Measurements from ENCODE around the gene PLPPR3.
A peak's percentile ranks its signal among the peaks of the same experiment; 100 is the strongest.

The PLPPR3 gene

DNA sequence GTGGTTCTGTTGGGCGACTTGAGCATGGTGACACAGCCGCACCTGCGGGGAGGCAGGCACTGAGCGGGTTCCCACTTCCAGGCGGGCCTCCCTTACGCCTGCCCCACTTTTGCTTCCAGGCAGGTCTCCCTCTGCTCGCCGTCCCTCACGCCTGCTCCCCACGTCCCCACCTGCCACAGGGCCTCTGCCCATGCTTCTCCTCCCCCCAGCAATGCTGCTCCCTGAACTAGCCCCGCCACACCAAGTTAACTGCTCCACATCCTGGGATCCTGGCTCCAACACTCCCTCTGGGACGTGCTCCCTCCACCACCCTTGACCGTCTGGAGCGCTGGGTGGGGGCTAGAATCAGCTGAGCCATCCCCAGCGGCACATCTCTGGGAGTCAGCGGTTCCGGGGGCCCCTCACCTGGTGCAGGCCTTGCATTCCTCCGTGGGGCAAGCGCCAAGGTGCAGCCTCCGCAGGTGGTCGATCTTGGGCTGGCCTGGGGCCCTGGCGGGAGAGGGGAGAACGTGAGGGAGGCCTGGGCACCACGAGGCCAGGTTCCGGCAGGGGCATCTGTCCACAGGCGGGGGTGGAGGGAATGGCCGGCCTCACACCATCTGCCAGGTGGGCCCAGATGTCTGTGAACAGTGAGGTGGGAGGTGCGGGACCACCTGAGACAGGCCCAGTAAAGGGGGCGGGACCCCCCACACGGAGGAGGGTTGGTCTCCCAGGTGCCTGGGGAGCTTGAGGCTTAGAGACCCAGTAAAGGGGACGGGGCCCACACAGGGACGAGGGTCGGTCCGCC is 46.9 kb upstream of the PLPPR3 start:
- H3K36me3 ChIP-seq (replicated peaks in 1 of 2; ENCODE audit: control insufficient read depth in 2 of 2, insufficient read depth in 2 of 2, low read length in 2 of 2), result peaks cover 26 to 51% of the 10 kb centered on the region in 2 donors
- H3K9me3 ChIP-seq (replicated peaks in 1 of 2; ENCODE audit: control insufficient read depth in 2 of 2, insufficient read depth in 1 of 2, low read depth in 1 of 2, low read length in 2 of 2), result no peaks in the 10 kb centered on the region
- no peak overlapping the region for H4K91ac ChIP-seq (ENCODE audit: low read depth, low read length, poor library complexity)
- H3K4ac ChIP-seq (ENCODE audit: low read length), result no peak overlapping the region
- no peak overlapping the region for H2BK15ac ChIP-seq (ENCODE audit: low read length)
- no peak for DNase-seq (ENCODE audit: low spot score)
- H3K27ac ChIP-seq (replicated peaks; ENCODE audit: low read length), result no peak overlapping the region
- H3K23ac ChIP-seq (ENCODE audit: low read depth, low read length, poor library complexity), result peak overlapping the region; percentile 91
- H3K18ac ChIP-seq (ENCODE audit: low read length), result no peak overlapping the region
- no peak overlapping the region for H2BK5ac ChIP-seq (ENCODE audit: low read length)
- no peak overlapping the region for H2BK120ac ChIP-seq (ENCODE audit: low read depth, low read length)
- H3K4me1 ChIP-seq (ENCODE audit: control insufficient read depth in 2 of 2, insufficient read depth in 1 of 2, low read depth in 1 of 2, low read length in 2 of 2), result peaks cover 0 to 5% of the 10 kb centered on the region in 2 donors
- H3K14ac ChIP-seq (ENCODE audit: low read length), result no peak overlapping the region
- no peak overlapping the region for H3K4me2 ChIP-seq (ENCODE audit: insufficient read depth, low read length, poor library complexity, severe bottlenecking)
- peaks cover 4% of the 10 kb centered on the region for H3K79me1 ChIP-seq (ENCODE audit: low read depth, low read length)
- no peak overlapping the region for H3K4me3 ChIP-seq (ENCODE audit: low read length in 2 of 2)
- H2AFZ ChIP-seq (ENCODE audit: low read length), result no peak overlapping the region
- peak overlapping the region; percentile 82 for H4K8ac ChIP-seq (ENCODE audit: low read depth, low read length)
- no peak overlapping the region for H2AK5ac ChIP-seq (ENCODE audit: low read depth, low read length)
- no peaks in the 10 kb centered on the region for H3K27me3 ChIP-seq (ENCODE audit: control insufficient read depth in 3 of 3, insufficient read depth in 3 of 3, low read depth in 1 of 3, low read length in 3 of 3)
- no CpG with 5 or more reads among the region's 34 CpGs for WGBS, 2 donors (ENCODE audit: extremely low coverage in 2 of 2, insufficient read length in 2 of 2, insufficient replicate concordance in 1 of 2)
- no peak overlapping the region for H3K9ac ChIP-seq (ENCODE audit: low read depth, low read length, poor library complexity)
- no peak overlapping the region for H2BK12ac ChIP-seq (ENCODE audit: low read length)

DNA sequence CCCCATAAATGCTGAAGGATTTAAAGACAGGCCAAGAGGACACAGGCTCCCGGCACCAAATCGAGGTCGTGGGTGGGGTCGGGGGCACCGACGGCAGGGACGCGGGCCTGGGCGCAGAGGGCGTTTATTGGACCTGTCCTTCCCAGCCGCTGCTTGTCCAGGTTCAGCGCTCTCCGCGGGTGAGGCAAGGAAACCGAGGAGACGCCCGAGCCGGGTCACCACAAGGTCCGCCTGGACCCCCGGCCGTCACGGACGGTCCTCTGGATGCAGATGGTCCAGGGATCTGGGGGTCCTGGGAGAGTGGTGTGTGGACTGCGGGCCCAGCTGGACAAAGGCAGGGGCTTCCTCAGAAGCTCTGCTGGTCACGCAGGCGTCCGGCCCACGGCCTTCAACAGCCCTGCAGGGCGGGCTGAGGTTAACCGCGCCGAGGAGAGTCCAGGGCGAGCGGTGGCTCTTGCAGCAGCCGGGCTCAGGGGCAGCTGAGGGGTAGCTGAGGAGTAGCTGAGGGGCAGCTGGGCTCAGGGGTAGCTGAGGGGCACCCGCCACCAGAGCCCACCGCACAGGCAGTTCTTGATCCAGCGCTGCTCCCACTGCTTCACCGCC is 46.2 kb upstream of the PLPPR3 start:
- Histone ChIP-seq H3K23ac (ENCODE audit: low read depth, low read length, poor library complexity) (peak overlapping the region; percentile 91), H2BK120ac (ENCODE audit: low read depth, low read length) (no peak overlapping the region), H2AK5ac (ENCODE audit: low read depth, low read length) (no peak overlapping the region), H3K27me3 (ENCODE audit: control insufficient read depth in 3 of 3, insufficient read depth in 3 of 3, low read depth in 1 of 3, low read length in 3 of 3) (peaks cover 0 to 5% (median 2%) of the 10 kb centered on the region in 3 experiments), H3K36me3 (replicated peaks in 1 of 2; ENCODE audit: control insufficient read depth in 2 of 2, insufficient read depth in 2 of 2, low read length in 2 of 2) (peaks cover 22 to 47% of the 10 kb centered on the region in 2 donors), H2AFZ (ENCODE audit: low read length) (no peak overlapping the region), H3K4me2 (ENCODE audit: insufficient read depth, low read length, poor library complexity, severe bottlenecking) (no peak overlapping the region), H3K18ac (ENCODE audit: low read length) (no peak overlapping the region), H2BK12ac (ENCODE audit: low read length) (no peak overlapping the region), H3K14ac (ENCODE audit: low read length) (no peak overlapping the region), H3K9ac (ENCODE audit: low read depth, low read length, poor library complexity) (no peak overlapping the region), H3K4me1 (ENCODE audit: control insufficient read depth in 2 of 2, insufficient read depth in 1 of 2, low read depth in 1 of 2, low read length in 2 of 2) (peaks cover 0 to 5% of the 10 kb centered on the region in 2 donors), H2BK15ac (ENCODE audit: low read length) (no peak overlapping the region), H3K27ac (replicated peaks; ENCODE audit: low read length) (no peak overlapping the region), H4K8ac (ENCODE audit: low read depth, low read length) (no peak overlapping the region), H3K79me1 (ENCODE audit: low read depth, low read length) (peaks cover 1% of the 10 kb centered on the region), H3K9me3 (replicated peaks in 1 of 2; ENCODE audit: control insufficient read depth in 2 of 2, insufficient read depth in 1 of 2, low read depth in 1 of 2, low read length in 2 of 2) (peaks cover 0 to 3% of the 10 kb centered on the region in 2 donors), H4K91ac (ENCODE audit: low read depth, low read length, poor library complexity) (no peak overlapping the region), H3K4ac (ENCODE audit: low read length) (no peak overlapping the region), H2BK5ac (ENCODE audit: low read length) (no peak overlapping the region), H3K4me3 (ENCODE audit: low read length in 2 of 2) (no peak overlapping the region)
- DNase-seq (ENCODE audit: low spot score), result no peak
- no CpG with 5 or more reads among the region's 39 CpGs for WGBS, 2 donors (ENCODE audit: extremely low coverage in 2 of 2, insufficient read length in 2 of 2, insufficient replicate concordance in 1 of 2)

DNA sequence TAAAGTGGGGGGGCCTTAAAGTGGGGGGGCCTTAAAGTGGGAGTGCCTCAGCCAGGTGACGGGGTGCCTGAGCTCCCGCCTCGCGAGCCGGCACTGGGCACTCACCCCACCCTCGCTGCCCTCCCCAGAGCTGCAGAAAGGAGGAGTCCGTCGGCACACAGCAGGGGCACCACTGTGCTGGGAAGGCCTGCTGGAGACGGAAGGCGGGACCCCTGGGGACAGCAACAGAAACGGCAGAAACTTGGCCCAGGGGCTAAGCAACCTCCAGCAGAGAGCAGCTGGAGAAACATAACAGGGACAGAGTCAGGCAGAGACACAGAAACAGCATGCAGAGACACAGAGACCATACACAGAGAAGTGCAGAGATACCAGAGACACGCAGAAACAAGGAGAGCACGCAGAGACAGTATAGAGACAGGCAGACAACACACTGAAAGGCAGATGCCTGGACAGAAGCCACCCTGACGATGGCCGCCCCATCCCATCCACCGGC is 45.6 kb upstream of the PLPPR3 start:
- WGBS, 2 donors (ENCODE audit: extremely low coverage in 2 of 2, insufficient read length in 2 of 2, insufficient replicate concordance in 1 of 2), result no CpG with 5 or more reads among the region's 16 CpGs
- no peak overlapping the region for H4K8ac ChIP-seq (ENCODE audit: low read depth, low read length)
- H3K27ac ChIP-seq (replicated peaks; ENCODE audit: low read length), result no peak overlapping the region
- no peak overlapping the region for H3K4ac ChIP-seq (ENCODE audit: low read length)
- no peak overlapping the region for H3K4me3 ChIP-seq (ENCODE audit: low read length in 2 of 2)
- H3K4me1 ChIP-seq (ENCODE audit: control insufficient read depth in 2 of 2, insufficient read depth in 1 of 2, low read depth in 1 of 2, low read length in 2 of 2), result peaks cover 0 to 5% of the 10 kb centered on the region in 2 donors
- H3K18ac ChIP-seq (ENCODE audit: low read length), result peak overlapping the region; percentile 67
- peaks cover 22 to 47% of the 10 kb centered on the region in 2 donors for H3K36me3 ChIP-seq (replicated peaks in 1 of 2; ENCODE audit: control insufficient read depth in 2 of 2, insufficient read depth in 2 of 2, low read length in 2 of 2)
- no peak overlapping the region for H3K23ac ChIP-seq (ENCODE audit: low read depth, low read length, poor library complexity)
- no peak overlapping the region for H2AFZ ChIP-seq (ENCODE audit: low read length)
- no peak overlapping the region for H3K4me2 ChIP-seq (ENCODE audit: insufficient read depth, low read length, poor library complexity, severe bottlenecking)
- H3K27me3 ChIP-seq (ENCODE audit: control insufficient read depth in 3 of 3, insufficient read depth in 3 of 3, low read depth in 1 of 3, low read length in 3 of 3), result peaks cover 0 to 10% (median 4%) of the 10 kb centered on the region in 3 experiments
- H2AK5ac ChIP-seq (ENCODE audit: low read depth, low read length), result no peak overlapping the region
- no peak overlapping the region for H2BK15ac ChIP-seq (ENCODE audit: low read length)
- no peak for DNase-seq (ENCODE audit: low spot score)
- peak overlapping the region; percentile 77 for H3K9ac ChIP-seq (ENCODE audit: low read depth, low read length, poor library complexity)
- H3K9me3 ChIP-seq (replicated peaks in 1 of 2; ENCODE audit: control insufficient read depth in 2 of 2, insufficient read depth in 1 of 2, low read depth in 1 of 2, low read length in 2 of 2), result peaks cover 0 to 5% of the 10 kb centered on the region in 2 donors
- H2BK5ac ChIP-seq (ENCODE audit: low read length), result no peak overlapping the region
- H4K91ac ChIP-seq (ENCODE audit: low read depth, low read length, poor library complexity), result no peak overlapping the region
- peaks cover 1% of the 10 kb centered on the region for H3K79me1 ChIP-seq (ENCODE audit: low read depth, low read length)
- H2BK120ac ChIP-seq (ENCODE audit: low read depth, low read length), result no peak overlapping the region
- no peak overlapping the region for H2BK12ac ChIP-seq (ENCODE audit: low read length)
- no peak overlapping the region for H3K14ac ChIP-seq (ENCODE audit: low read length)

DNA sequence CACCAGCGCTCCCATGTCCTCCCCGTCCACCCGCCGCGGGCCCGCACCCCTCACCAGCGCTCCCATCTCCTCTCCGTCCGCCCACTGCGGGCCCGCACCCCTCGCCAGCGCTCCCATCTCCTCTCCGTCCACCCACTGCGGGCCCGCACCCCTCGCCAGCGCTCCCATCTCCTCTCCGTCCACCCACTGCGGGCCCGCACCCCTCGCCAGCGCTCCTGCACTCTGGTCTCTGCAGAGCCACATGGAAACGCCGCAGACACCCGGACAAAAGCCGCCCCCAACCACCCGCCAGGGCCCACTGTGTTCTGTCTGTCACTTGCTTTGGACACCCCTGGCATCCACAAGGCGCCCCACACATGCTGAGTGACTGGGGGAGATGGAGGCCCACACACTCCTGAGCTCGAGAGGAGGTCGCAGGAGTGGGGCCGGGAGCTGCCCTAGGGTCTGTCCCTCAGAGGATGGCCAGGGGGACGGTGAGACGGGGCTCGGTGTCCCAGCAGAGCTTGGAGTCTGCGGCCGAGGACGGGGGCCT is 45.1 kb upstream of the PLPPR3 start:
- Histone ChIP-seq H4K8ac (ENCODE audit: low read depth, low read length) (no peak overlapping the region), H3K4ac (ENCODE audit: low read length) (no peak overlapping the region), H3K4me1 (ENCODE audit: control insufficient read depth in 2 of 2, insufficient read depth in 1 of 2, low read depth in 1 of 2, low read length in 2 of 2) (peaks cover 0 to 5% of the 10 kb centered on the region in 2 donors), H2AK5ac (ENCODE audit: low read depth, low read length) (no peak overlapping the region), H2BK15ac (ENCODE audit: low read length) (no peak overlapping the region), H2AFZ (ENCODE audit: low read length) (no peak overlapping the region), H3K9me3 (replicated peaks in 1 of 2; ENCODE audit: control insufficient read depth in 2 of 2, insufficient read depth in 1 of 2, low read depth in 1 of 2, low read length in 2 of 2) (peaks cover 0 to 5% of the 10 kb centered on the region in 2 donors), H3K9ac (ENCODE audit: low read depth, low read length, poor library complexity) (peak overlapping the region; percentile 77), H4K91ac (ENCODE audit: low read depth, low read length, poor library complexity) (no peak overlapping the region), H2BK12ac (ENCODE audit: low read length) (no peak overlapping the region), H3K4me3 (ENCODE audit: low read length in 2 of 2) (no peak overlapping the region), H3K4me2 (ENCODE audit: insufficient read depth, low read length, poor library complexity, severe bottlenecking) (no peak overlapping the region), H3K36me3 (replicated peaks in 1 of 2; ENCODE audit: control insufficient read depth in 2 of 2, insufficient read depth in 2 of 2, low read length in 2 of 2) (peaks cover 22 to 43% of the 10 kb centered on the region in 2 donors), H3K27me3 (ENCODE audit: control insufficient read depth in 3 of 3, insufficient read depth in 3 of 3, low read depth in 1 of 3, low read length in 3 of 3) (peaks cover 0 to 11% (median 4%) of the 10 kb centered on the region in 3 experiments), H3K14ac (ENCODE audit: low read length) (no peak overlapping the region), H2BK5ac (ENCODE audit: low read length) (no peak overlapping the region), H3K23ac (ENCODE audit: low read depth, low read length, poor library complexity) (no peak overlapping the region), H3K18ac (ENCODE audit: low read length) (peak overlapping the region; percentile 64), H3K27ac (replicated peaks; ENCODE audit: low read length) (no peak overlapping the region), H3K79me1 (ENCODE audit: low read depth, low read length) (peaks cover 1% of the 10 kb centered on the region), H2BK120ac (ENCODE audit: low read depth, low read length) (no peak overlapping the region)
- no CpG with 5 or more reads among the region's 38 CpGs for WGBS, 2 donors (ENCODE audit: extremely low coverage in 2 of 2, insufficient read length in 2 of 2, insufficient replicate concordance in 1 of 2)
- DNase-seq (ENCODE audit: low spot score), result no peak

All from neuronal stem cell (in vitro differentiated cells).